Middle frontal gyrus (tissue), 1 donor: ENCODE results near the gene LPP.

Experiments used
- DNase-seq: peaks from one replicate; pipeline ENCODE4 v3.0.0-alpha.2; 2015; ENCODE audit warnings: low spot score; ENCODE audit errors: extremely low spot score

The LPP gene

DNA sequence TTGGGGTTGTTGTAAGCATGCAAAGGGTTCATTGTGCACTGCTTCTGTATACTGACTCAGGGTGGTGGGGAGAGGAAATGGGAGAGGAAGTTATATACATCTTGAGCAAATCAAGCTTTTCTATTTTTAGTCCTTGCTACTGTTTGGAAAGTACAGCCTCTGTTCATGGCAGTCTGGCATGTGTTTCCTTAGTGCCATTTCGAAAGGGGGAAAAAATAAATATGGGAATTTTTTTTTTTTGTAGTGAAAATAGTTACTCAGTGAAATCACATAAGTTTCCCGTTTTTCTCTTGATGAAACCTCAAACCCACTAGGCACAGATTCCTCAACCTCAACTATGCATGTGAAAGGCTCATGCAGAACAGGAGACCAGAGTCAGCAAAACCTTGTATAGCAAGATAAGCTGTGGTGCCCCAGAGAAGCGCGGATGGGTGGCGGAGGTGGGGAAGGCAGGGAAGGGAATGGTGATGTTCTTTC, 353.3 kb downstream of the LPP start:
- no peak for DNase-seq

DNA sequence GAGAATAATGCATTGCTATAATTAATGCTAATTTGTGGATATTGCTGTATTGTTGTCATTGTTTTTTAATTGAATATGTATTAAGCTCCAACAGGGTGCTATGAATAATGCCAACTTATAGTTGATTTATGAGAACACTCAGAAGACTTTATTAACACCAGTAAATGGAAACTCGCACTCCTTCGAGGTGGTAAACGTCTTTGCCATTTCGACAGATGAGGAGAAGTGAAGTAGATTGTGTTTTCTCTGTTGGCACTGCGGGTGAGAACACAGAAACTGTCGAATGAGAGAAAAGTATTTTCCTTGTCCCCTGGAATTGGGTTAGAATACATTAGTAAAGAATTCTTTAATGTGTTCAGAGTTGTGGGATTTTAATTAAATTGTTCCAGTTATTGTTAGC, 354.5 kb downstream of the LPP start:
- DNase-seq: no peak

- DNase-seq: no peak
Observed at GRCh38 chr3:188509316-188509715, 355.4 kb downstream of the LPP start.

- no peak for DNase-seq
Observed at GRCh38 chr3:188510366-188510765, 356.4 kb downstream of the LPP start.

- DNase-seq: no peak
Observed at GRCh38 chr3:188513662-188514328, 359.8 kb downstream of the LPP start.

- DNase-seq: no peak
Observed at GRCh38 chr3:188516515-188516914, 362.6 kb downstream of the LPP start.

GRCh38 chr3:188518416-188518815, 364.5 kb downstream of the LPP start:
- DNase-seq: no peak

DNA sequence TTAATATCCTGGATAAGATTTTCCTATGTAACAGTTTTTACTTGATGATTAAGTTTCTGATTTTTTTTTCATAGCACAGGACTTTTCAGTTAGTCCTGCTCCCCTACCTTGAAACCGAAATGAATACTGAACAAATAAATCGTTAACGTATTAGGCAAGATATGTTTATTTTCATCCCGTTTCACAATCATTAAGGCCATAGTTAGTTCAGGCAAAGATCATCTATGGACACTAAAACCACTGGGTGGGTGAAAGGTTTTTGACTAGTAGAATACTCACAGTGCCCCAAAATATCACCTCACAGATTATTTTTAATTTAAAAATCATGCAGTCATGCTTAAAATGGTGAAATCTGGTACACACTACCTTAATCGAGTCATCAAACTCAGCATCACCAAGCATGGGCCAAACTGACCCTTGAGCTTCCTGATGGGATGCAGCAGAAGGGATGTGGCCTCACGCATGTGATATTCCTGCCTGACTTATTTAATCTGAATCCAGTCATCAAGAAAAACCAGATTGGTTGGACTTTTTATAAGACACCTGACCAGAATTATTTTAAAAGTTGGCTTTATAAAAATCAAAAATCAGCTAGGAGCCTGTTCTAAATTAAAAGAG, 365.0 kb downstream of the LPP start:
- DNase-seq: no peak

DNA sequence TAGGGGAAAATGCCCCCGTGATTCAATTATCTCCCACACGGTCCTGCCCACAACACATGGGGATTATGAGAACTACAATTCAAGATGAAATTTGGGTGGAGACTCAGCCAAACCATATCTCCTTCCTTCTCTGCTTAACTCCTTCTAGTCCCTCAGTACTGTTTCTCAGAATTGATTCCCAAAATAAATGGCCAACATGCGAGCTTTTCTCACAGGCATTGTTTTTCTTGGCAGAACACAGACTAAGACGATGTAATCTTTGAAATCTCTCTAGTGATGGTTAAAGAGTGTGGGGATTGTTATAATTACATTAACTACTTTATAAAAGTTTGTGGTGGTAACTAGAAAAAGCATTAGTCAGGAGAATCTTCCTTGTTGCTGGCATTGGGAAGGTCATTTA, 366.5 kb downstream of the LPP start:
- DNase-seq: no peak

- DNase-seq: no peak
Observed at GRCh38 chr3:188522115-188522514, 368.2 kb downstream of the LPP start.

GRCh38 chr3:188523291-188523690, 369.3 kb downstream of the LPP start:
- DNase-seq: no peak

GRCh38 chr3:188524052-188524451, 370.1 kb downstream of the LPP start:
- no peak for DNase-seq

- no peak for DNase-seq
Observed at GRCh38 chr3:188526057-188526456, 372.1 kb downstream of the LPP start.

DNA sequence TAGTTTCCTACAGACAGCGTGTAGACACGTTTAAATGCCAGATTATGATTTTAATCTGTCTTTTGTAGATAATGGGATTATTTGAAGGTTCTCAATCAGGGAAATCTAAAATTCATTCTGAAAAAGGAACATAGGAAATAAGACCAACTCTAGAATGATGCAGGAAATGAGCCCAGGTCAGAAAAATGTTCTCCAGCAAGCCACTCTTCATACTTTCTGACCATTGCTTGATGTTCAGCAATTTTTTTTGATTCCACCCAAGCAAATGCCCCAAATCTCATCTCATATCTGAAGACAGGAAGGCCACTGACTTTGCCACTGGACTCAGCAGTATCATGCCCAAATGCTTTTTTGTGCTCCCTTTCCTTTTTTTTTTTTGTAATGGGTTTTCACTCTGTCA, 373.4 kb downstream of the LPP start:
- DNase-seq: no peak

GRCh38 chr3:188528396-188528795, 374.4 kb downstream of the LPP start:
- DNase-seq: no peak

DNA sequence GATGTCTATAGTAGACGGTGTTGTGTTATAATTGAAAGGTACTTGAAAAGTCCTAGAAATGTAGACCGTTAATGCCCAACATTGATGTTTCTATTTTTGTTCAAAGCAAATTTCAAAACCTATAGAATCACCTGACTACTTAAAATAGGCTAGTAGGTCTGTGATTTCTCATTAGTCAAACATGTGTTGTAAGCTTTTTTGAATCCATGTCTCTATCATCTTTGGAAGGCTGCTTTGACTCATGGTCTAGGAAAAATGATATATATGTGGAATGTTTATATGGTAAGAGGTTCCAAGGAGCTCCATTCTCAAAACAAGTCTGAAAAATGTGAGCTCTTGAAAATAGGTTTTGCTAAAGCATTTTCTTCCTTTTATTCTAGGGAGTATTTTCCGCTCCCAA, 375.3 kb downstream of the LPP start:
- DNase-seq: no peak

DNA sequence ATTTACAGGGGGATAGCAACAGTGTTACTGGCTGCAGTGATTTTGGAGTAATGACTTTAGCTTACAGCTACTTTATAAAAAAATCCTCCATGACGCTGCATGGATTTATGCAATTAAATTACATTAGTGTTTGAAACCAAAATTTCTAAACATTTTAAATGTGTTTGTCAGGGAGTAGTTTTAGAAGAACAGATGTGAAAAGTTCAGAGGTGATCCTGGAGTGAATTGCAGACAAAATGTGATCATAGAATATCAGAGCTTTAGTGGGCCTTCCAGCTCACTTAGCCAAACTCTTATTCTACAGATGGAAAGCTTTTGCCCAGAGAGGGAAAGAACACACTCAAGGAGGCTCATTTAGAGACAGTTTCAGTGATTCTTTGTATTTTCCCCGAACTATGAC, 376.3 kb downstream of the LPP start:
- no peak for DNase-seq

- no peak for DNase-seq
Observed at GRCh38 chr3:188531210-188531609, 377.3 kb downstream of the LPP start.

GRCh38 chr3:188533172-188533571, 379.2 kb downstream of the LPP start:
- DNase-seq: no peak

- no peak for DNase-seq
Observed at GRCh38 chr3:188533612-188534357, 379.8 kb downstream of the LPP start.

DNA sequence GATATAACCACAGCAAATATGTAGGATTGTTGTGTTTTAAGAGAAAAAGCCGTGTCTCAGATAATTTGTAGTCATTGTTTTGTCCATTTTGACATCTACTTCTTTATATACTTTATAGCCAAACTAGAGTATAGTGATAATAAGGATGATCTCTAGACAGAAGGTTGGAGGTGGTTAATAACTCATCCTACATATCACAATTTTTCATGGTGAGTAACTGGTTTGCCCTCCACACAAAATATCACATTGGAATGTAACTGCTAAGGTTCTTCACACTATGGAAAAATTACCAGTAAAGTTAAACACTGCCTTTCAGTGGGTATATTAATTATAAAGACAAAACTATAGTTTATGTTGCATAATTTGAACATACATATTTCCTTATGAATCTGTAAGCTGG, 380.7 kb downstream of the LPP start:
- DNase-seq: no peak

GRCh38 chr3:188537606-188538005, 383.6 kb downstream of the LPP start:
- no peak for DNase-seq

GRCh38 chr3:188539037-188539436, 385.1 kb downstream of the LPP start:
- DNase-seq: no peak
